K562 (cell line): ENCODE results near the gene CD79A. TPM values are rescaled to one million over a fixed set of nuclear protein-coding genes. Genes with fewer than 3 reads are reported as not detected.

Source experiments
- BDP1 ChIP-seq: IDR thresholded peaks from 3 replicates; pipeline ENCODE4 v1.6.1; 2011; ENCODE audit not compliant: insufficient read length, insufficient read depth
- CHD7 ChIP-seq: fragments of 200-600 bp; sonication (generic); IDR thresholded peaks from one replicate; pipeline ENCODE4 v1.6.1; 2012; ENCODE audit warnings: mild to moderate bottlenecking, low read depth, low read length, inconsistent platforms
- CTCFL ChIP-seq: IDR thresholded peaks from 2 replicates; pipeline ENCODE4 v1.6.1; 2011; ENCODE audit warnings: borderline replicate concordance, low read depth, mild to moderate bottlenecking, moderate library complexity, low read length; ENCODE audit not compliant: insufficient read depth, poor library complexity, severe bottlenecking
- ESRRB ChIP-seq: fragments of 250-450 bp; sonication (Bioruptor Pico); IDR thresholded peaks from 2 replicates; pipeline ENCODE4 v1.5.0; 2020; ENCODE audit warnings: mild to moderate bottlenecking, moderate library complexity, borderline replicate concordance
- FOS ChIP-seq: IDR thresholded peaks from 3 replicates; pipeline ENCODE4 v1.6.1; 2011; ENCODE audit not compliant: insufficient read length; ENCODE audit errors: extremely low read depth
- KAT2B ChIP-seq: IDR thresholded peaks from one replicate; pipeline ENCODE4 v1.6.1; 2012; ENCODE audit warnings: low read depth, mild to moderate bottlenecking, control low read depth, inconsistent platforms, low read length, moderate library complexity
- MAFG ChIP-seq: fragments of 450-650 bp; conservative IDR thresholded peaks from 2 replicates; pipeline ENCODE4 v1.6.1; 2016; ENCODE audit warnings: missing genetic modification characterization, missing compliant biosample characterization
- RBFOX2 ChIP-seq: fragments of 200-400 bp; formaldehyde crosslinking; IDR thresholded peaks from 2 replicates; pipeline ENCODE4 v1.6.1; 2017; ENCODE audit warnings: low read depth, mild to moderate bottlenecking, low read length, moderate library complexity
- SRSF3 ChIP-seq: fragments of 200-400 bp; formaldehyde crosslinking; IDR thresholded peaks from 2 replicates; pipeline ENCODE4 v1.6.1; 2016; ENCODE audit warnings: mild to moderate bottlenecking, low read length, moderate library complexity; ENCODE audit not compliant: insufficient read depth
- TEAD1 ChIP-seq, 2 experiments: fragments of 450-650 bp in 1 of 2; sonication (generic) in 1 of 2; formaldehyde crosslinking; IDR thresholded peaks; 2 replicates each; pipeline versions ENCODE4 v1.4.0 to v1.8.0; 2020 to 2022; ENCODE audit warnings: mild to moderate bottlenecking in 2 of 2, missing genetic modification reagents in 1 of 2
- THRAP3 ChIP-seq: fragments of 450-650 bp; IDR thresholded peaks from 2 replicates; pipeline ENCODE4 v1.6.1; 2016; ENCODE audit warnings: mild to moderate bottlenecking, inconsistent platforms, borderline replicate concordance
- U2AF1 ChIP-seq: fragments of 200-400 bp; formaldehyde crosslinking; optimal IDR thresholded peaks from 2 replicates; pipeline ENCODE3; 2017; ENCODE audit warnings: mild to moderate bottlenecking, low read depth, low read length, moderate library complexity
- ZNF124 ChIP-seq: sonication (generic); formaldehyde crosslinking; IDR thresholded peaks from 2 replicates; pipeline ENCODE4 v1.8.1; 2022; ENCODE audit warnings: missing genetic modification reagents
- polyA plus RNA-seq, 8 experiments: library from polyadenylated mRNA; depleted of rRNA in 4 of 8; stranded (reverse) in 5 of 8; unstranded in 3 of 8; fragments of >200 nt; fragmentation: Nextera tagmentation in 2 of 8; fragmentation: Illumina TruSeq in 1 of 8; extraction: Ambion mirVana in 2 of 8; extraction: Trizol in 1 of 8; gene quantifications; 2 replicates each; pipeline versions ENCODE4 v1.2.1 to v1.2.3, GENCODE V29; 2011 to 2014; ENCODE audit warnings: inconsistent platforms in 1 of 8, missing spikeins in 1 of 8
- total RNA-seq, 7 experiments: library from RNA; depleted of rRNA in 6 of 7; stranded (reverse); fragments of >200 nt in 6 of 7; fragmentation: Illumina TruSeq in 2 of 7; extraction: Trizol in 2 of 7; gene quantifications; 2 replicates each; pipeline versions ENCODE4 v1.2.1 to v1.2.3, GENCODE V29; 2011 to 2021; ENCODE audit warnings: low replicate concordance in 1 of 7

CD79A gene
- total and polyA plus RNA-seq, 9 of the 15 experiments (the other 6 are each of a cell fraction or from before 2014, with no cell fraction given) = 0.04 to 0.72 (median 0.17) TPM; not detected in 3

DNA sequence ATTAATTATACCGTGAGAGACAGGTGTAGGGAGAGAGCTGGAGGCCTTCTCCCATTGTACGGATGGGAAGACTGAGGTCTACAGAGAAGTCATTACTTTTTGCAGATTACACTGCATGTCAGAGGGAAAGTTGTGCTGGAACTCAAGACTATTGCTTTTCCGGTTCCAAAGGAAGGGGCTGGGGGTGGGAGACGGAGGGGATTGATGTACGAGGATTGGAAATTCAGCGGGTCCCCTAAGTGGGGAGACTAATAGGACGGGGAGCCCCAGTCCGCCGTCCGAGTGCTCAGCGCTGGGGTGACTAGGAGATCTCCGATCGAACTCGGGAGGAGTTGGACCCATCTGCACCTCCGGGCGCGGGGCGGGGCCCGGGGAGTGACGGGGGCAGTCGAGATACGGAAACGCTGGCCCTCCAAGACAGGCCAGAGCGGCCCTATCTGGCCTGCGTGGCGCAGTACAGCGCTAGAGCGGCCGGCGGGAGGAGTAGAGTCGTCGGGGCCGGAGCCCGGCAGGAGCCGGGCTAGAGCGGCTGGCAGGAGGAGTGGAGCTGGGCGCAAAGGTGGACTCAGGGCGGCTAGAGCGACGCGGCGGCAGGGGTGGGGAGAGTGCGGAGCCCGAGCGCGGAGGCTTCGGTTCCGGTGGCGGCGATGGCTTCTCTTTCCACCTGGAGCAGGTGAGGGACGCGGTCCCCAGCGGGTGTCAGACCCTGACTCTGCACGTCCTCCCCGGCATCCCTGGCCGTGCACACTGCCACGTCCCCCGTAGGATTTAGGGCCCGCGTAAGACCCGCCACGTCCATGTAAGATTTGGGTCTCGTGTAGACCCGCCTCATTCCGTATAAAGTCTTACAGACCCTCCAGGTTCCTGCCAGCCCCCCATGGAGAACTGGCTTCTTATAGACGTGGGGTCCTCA is 7.0 kb downstream of the CD79A start (continued):
- TF ChIP-seq CHD7 (no peak), CTCFL (peak; percentile 80), ESRRB (CRISPR knock-in tag) (no peak), KAT2B (no peak), FOS (no peak), SRSF3 (no peak), U2AF1 (peak; percentile 99), TEAD1 (CRISPR knock-in tag; IDR thresholded peaks at IDR 0.05) (peak in 1 of 2 experiments; percentile 49; a peak in 1 of 4 replicates), ZNF124 (CRISPR knock-in tag) (no peak), RBFOX2 (peak; percentile 82), THRAP3 (peak; percentile 74; the same call in 1 of the 2 replicates), BDP1 (no peak), MAFG (no peak; the same call in 1 of the 2 replicates)
